ENCODE data around the gene TRPV3.

Gene TRPV3

DNA sequence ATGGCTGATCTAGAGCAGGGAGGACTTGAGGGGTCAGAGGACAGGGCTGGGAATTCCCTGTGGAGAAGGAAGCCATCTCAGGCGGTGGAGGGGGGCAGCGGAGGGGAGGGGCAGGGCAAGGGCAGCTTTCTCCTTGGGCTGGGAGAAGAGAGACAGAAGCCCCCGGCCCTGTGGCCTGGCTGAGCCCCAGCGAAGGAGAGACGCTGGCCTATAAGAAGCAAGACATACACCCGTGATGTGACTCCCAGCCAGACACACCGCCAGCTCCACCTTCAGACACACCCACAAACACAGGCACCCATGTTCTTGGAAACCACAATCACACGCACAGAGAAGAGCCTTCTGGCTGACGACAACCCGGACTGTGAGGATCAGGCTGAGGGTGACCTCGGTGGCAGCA lies 10.0 kb downstream of the TRPV3 start:
- no peak for DNase-seq (ENCODE audit: low read depth)
- TF ChIP-seq CTCF (IDR thresholded peaks at IDR 0.05; ENCODE audit: low read length, missing control alignments), result no peak
- H3K4me3 ChIP-seq (replicated peaks; ENCODE audit: low read depth, low read length), result no peak overlapping the region

GRCh38 chr17:3546997-3547396 lies 10.6 kb downstream of the TRPV3 start:
- TF ChIP-seq CTCF (IDR thresholded peaks at IDR 0.05; ENCODE audit: low read length, missing control alignments), result no peak
- no peak overlapping the region for H3K4me3 ChIP-seq (replicated peaks; ENCODE audit: low read depth, low read length)
- no peak for DNase-seq (ENCODE audit: low read depth)

GRCh38 chr17:3546521-3546920 lies 11.1 kb downstream of the TRPV3 start:
- no peak for TF ChIP-seq CTCF (IDR thresholded peaks at IDR 0.05; ENCODE audit: low read length, missing control alignments)
- DNase-seq (ENCODE audit: low read depth), result no peak
- no peak overlapping the region for H3K4me3 ChIP-seq (replicated peaks; ENCODE audit: low read depth, low read length)

DNA sequence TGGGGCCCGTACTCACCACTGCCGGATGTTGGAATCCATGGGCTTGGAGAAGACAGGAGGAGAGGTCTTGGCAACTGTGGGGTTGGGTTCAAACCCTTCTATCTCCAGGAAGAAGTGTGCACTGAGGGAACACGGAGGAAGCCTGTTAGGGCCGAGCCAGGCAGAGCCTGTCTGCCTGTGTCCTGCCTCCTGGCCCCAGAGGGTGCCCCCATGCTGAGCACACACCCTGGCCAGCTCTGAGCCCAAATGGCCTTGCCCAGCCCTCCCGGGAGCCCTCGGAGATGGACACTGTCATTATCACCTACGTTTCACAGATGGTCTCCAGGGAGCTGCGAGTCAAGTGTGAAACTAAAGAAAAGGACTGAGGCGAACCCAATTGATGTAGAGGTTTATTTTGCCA lies 12.5 kb downstream of the TRPV3 start:
- H3K4me3 ChIP-seq (replicated peaks; ENCODE audit: low read depth, low read length), result no peak overlapping the region
- no peak for TF ChIP-seq CTCF (IDR thresholded peaks at IDR 0.05; ENCODE audit: low read length, missing control alignments)
- DNase-seq (ENCODE audit: low read depth), result no peak

DNA sequence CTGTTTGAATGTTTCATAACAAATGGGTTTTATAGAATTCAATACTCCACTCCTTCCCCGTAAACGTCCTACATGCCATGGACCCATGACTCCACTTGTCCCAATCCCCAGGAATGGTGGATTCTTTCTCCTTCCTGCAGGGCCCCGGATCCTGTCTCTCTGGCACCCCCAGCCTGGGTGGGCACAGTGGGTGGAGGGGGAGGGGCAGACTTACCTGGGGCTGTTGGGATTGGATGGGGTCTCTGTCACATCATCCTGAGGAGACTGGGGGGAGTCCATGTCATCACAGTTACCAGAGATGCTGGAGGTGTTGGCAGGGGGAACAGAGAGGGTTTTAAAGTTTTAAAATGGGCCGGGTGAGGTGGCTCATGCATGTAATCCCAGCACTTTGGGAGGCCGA lies 13.2 kb downstream of the TRPV3 start:
- TF ChIP-seq CTCF (IDR thresholded peaks at IDR 0.05; ENCODE audit: low read length, missing control alignments), result no peak
- DNase-seq (ENCODE audit: low read depth), result no peak
- H3K4me3 ChIP-seq (replicated peaks; ENCODE audit: low read depth, low read length), result no peak overlapping the region

DNA sequence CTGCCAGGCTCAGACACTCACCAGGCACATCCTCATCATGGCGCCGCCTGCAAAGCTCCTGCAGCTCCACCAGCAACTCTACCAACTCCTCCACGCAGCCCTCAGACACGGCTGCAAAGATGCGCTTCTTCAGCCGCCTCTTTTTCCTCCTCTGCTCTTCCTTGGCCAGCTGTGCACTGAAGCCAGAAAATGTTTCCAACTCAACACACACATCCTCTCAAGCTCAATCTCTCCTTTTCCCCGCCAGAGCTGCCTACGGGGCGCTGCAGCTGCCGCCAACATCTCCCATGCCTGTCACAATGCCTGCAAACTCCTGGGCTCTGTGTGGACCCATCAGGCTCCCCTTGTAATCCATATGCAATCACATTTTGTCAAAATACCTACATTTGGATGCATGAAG lies 14.2 kb downstream of the TRPV3 start:
- no peak for DNase-seq (ENCODE audit: low read depth)
- no peak overlapping the region for H3K4me3 ChIP-seq (replicated peaks; ENCODE audit: low read depth, low read length)
- no peak for TF ChIP-seq CTCF (IDR thresholded peaks at IDR 0.05; ENCODE audit: low read length, missing control alignments)

DNA sequence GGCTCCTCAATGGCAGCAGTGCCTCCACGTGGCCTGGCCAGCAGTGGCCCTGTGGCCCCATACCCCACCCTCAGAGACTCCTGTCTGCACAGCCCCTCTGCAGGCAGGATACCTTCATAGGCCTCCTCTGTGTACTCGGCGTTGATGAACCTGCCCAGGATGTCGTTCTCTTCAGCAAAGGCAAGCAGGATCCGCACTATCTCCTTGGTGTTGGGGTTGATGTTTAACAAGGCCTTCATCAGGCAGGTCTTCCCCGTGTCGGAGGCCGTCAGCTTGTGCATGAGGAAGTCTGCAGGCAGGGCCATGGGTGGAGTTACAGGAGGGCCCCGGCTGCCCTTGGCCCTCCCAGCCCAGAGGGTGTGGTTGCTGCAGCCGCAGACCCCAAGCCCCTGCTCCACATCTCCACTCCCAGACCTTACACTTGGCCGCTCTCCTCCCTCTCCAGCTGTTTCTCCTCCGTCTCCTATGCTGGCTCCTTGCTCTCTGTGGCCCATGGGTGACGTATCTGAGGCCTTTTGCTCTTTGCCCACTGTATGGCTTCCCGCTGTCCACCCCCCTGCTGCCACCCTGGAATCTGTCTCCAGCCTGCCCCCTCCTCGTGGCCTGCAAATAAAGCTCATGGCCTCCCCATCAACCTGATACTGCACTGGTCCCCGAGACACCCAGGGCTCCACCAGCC lies 15.1 kb downstream of the TRPV3 start:
- TF ChIP-seq CTCF (IDR thresholded peaks at IDR 0.05; ENCODE audit: low read length, missing control alignments), result no peak
- H3K4me3 ChIP-seq (replicated peaks; ENCODE audit: low read depth, low read length), result no peak overlapping the region
- no peak for DNase-seq (ENCODE audit: low read depth)
